ENCODE results near the gene FGD3. TPM values are rescaled to one million over a fixed set of nuclear protein-coding genes. Genes with fewer than 3 reads are reported as not detected.
A peak's percentile ranks its signal among the peaks of the same experiment; 100 is the strongest.

FGD3 gene
- total RNA-seq, 1 experiment from 2014 or later = 0.65 TPM

DNA sequence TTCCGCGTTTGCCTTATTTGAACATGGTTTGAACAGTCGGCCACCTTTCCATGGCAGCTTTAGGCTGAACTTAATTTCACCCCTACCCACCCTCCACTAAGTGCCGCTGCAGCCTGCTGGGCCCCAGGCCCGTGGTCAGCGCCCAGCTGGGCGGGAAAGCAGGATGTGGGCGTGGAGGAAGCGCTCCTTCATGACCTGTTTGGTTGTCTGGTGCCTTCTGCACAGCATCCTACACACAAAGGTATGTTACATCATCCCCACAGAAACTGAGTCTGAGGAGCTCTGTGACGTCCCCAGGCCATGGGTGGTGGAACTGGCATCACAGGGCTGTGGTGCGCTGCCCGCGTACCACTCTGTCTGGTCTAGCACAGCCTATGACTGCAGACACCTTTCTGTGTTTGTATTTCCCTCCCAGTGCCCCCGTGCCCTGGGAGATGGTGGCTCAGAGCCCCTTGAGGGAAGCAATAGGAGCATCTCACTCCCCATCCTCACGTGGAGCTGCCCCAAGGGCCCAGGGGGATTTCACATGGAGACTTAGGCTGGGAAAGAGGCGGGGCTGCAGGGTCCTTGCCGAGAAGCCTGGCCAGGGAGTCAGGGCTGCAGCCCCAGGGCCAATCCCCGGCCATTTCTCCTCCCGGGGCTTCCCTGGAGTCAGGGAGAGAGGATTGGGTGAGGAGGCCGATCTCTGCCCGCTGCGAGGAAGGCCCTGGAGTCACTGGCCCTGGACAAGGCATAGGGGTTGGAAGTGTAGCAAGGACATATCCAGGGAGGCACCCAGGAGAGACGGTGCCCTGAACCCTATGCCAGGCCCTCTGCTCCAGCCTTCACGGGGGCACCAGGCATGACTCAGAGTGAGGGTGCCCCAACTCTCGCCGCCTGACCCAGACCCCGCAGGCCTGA lies 73.7 kb downstream of the FGD3 start:
- Histone ChIP-seq H3K27ac (no peak overlapping the region), H3K36me3 (no peaks in the 10 kb centered on the region), H3K27me3 (0 out of 2 replicates have a peak, but pooled peaks cover 3% of the 10 kb centered on the region), H3K4me1 (peaks cover 5% of the 10 kb centered on the region; the same call in 1 of the 2 replicates), H3K9me3 (replicated peaks) (no peaks in the 10 kb centered on the region), H3K4me3 (no peak overlapping the region)
- DNase-seq = peak in 1 of 2 experiments; percentile 29

DNA sequence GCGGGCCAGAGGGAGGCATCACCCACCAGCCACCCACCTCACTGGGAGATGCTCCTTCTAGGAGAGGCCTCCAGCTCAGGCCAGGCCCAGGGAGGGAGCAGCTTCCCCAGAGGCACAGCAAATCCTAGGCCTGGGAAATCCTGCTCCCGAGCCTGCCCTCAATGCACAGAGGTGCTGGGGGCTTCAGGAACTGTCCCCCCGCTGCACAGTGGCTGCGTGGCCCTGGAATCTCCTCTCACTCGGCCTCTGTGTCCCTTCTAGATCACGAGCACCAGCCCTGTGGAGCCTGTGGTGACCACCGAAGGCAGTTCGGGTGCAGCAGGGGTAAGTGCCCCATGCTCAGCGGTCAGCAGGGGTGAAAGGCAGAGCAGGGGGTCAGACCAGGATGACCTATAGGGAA lies 74.7 kb downstream of the FGD3 start:
- no peaks in the 10 kb centered on the region for H3K36me3 ChIP-seq
- 0 out of 2 replicates have a peak, but pooled peaks cover 3% of the 10 kb centered on the region for H3K27me3 ChIP-seq
- peaks cover 5% of the 10 kb centered on the region; the same call in 1 of the 2 replicates for H3K4me1 ChIP-seq
- no peak overlapping the region for H3K4me3 ChIP-seq
- H3K9me3 ChIP-seq (replicated peaks) = no peaks in the 10 kb centered on the region
- no peak overlapping the region for H3K27ac ChIP-seq
- no peak for DNase-seq

DNA sequence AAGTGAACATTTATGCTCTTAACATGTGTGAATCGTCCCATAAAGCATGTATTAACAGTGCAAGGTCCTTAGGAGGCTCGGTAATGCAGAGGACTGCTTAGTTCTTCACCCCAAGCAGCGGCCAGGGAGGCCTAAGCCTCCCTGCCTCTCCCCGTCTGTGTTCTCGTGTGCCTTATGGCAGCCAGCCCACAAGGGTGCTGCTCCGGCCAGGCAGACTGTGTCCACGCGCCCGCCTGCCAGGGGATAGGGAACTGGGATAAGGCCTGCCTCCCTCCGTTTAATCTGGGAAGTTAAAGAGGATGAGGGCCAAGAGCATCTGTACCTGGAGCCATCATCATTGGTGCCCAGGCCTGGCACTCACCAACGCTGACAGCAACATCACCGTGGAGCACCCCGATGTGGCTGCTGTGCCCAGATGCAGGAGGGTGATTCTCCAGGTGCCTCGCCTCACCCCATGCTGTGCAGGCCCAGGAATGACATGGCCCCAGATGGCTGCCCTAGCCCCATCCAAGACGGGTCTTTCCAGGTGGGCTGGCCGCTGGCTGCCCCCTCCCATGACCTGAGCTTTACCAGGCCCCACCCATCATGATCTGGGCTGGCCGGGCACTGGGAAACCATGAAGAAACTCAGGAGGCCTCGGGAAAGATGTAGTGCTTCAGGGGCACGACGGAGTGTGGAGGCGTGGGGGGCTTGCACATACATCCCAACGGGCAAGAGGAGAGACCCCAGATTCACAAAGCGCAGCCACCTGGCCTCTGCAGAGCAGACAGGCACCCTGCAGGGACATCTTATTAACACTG lies 75.6 kb downstream of the FGD3 start:
- Histone ChIP-seq H3K4me3 (no peak overlapping the region), H3K36me3 (no peaks in the 10 kb centered on the region), H3K27ac (no peak overlapping the region), H3K4me1 (peaks cover 5% of the 10 kb centered on the region; the same call in 1 of the 2 replicates), H3K9me3 (replicated peaks) (no peaks in the 10 kb centered on the region), H3K27me3 (0 out of 2 replicates have a peak, but pooled peaks cover 3% of the 10 kb centered on the region)
- no peak for DNase-seq

DNA sequence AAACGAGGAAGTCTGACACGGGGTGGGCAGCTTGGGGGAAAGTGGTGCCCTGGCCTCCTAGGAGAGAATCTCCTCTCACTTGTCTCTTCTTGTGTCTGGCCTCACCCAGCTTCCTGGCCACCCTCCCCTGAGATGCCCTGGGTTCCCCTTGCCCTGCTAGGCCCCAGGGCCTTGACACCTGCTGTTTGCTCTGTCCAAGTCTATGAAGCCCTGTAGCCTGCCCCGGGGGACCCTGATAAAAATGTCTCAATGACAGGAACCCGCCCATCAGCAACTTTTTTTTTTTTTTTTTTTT lies 76.1 kb downstream of the FGD3 start:
- Histone ChIP-seq H3K36me3 (no peaks in the 10 kb centered on the region), H3K27ac (no peak overlapping the region), H3K4me1 (peaks cover 5% of the 10 kb centered on the region; the same call in 1 of the 2 replicates), H3K4me3 (no peak overlapping the region), H3K9me3 (replicated peaks) (no peaks in the 10 kb centered on the region), H3K27me3 (0 out of 2 replicates have a peak, but pooled peaks cover 3% of the 10 kb centered on the region)
- no peak for DNase-seq

DNA sequence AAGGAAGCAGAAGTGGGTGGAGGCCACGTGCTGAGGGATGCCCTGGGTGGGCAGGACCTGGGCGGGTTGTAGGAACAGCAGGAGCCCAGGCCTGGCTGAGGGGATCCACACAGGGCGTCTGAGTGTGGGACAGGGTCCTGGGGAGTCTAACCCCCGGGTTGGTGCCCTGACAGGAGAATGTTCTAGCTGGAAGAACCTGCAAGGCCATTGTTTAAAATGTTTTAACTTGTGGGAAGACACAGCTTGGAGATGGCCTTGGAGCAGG lies 77.3 kb downstream of the FGD3 start:
- Histone ChIP-seq H3K4me1 (peaks cover 5% of the 10 kb centered on the region; the same call in 1 of the 2 replicates), H3K9me3 (replicated peaks) (no peaks in the 10 kb centered on the region), H3K36me3 (no peaks in the 10 kb centered on the region), H3K27me3 (0 out of 2 replicates have a peak, but pooled peaks cover 3% of the 10 kb centered on the region), H3K4me3 (no peak overlapping the region), H3K27ac (no peak overlapping the region)
- DNase-seq = no peak

DNA sequence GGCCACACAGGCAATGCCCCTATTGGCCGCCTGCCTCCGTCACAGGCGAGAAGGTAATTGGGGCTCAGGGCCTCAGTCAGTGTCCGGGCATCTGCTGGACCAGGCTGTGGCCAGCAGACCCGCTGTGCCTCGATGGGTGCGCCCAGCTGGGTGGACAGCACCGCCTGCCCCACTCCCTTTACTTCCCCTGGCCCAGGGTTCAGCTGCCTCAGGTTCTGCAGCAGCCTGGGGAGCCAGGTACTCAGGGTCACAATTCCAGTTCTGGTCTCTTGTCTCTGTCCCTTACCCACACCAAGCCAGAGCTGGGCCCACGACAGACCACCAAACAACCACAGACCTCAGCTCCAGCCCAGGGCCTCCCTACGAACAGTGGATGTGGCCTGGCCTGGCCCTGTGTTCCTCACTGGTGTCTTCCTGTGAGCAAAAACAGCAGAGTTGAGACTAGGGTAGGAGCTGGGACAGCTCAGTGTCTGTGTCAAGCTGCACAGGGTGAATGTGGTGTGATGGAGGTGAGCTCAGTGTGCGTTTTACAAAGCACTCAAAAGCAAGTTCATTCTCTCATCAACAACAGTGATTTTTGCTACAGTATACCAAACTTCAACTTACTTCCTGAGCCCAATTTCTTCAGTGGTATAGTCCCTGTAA lies 77.8 kb downstream of the FGD3 start:
- no peak for DNase-seq
- H3K4me1 ChIP-seq = peaks cover 5% of the 10 kb centered on the region; the same call in 1 of the 2 replicates
- H3K4me3 ChIP-seq = no peak overlapping the region
- no peaks in the 10 kb centered on the region for H3K9me3 ChIP-seq (replicated peaks)
- no peak overlapping the region for H3K27ac ChIP-seq
- H3K36me3 ChIP-seq = no peaks in the 10 kb centered on the region
- H3K27me3 ChIP-seq = 0 out of 2 replicates have a peak, but pooled peaks cover 3% of the 10 kb centered on the region

DNA sequence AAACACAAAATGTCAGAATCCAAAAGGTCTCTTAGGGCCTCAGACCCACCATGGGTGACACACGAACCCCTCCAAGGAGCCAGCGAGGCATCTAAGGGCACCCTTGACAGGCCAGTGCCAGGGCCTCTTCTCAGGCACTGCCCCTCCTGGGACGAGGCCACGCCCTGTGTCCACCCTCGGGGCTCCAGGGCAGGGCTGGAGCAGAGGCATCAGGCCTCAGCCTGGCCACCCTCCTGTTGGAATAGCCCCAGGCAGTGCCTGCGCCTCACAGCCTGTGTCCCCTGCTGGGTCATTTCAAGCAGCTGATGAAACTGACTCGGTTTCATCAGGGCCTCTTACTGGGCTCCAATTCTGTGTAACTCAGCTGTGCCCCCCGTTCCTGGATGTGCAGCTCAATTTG lies 78.4 kb downstream of the FGD3 start:
- no peak overlapping the region for H3K27ac ChIP-seq
- H3K9me3 ChIP-seq (replicated peaks) = no peaks in the 10 kb centered on the region
- H3K4me3 ChIP-seq = no peak overlapping the region
- 0 out of 2 replicates have a peak, but pooled peaks cover 3% of the 10 kb centered on the region for H3K27me3 ChIP-seq
- 0 out of 2 replicates have a peak, but pooled peaks cover under 1% of the 10 kb centered on the region for H3K4me1 ChIP-seq
- DNase-seq = peak in 1 of 2 experiments; percentile 52
- no peaks in the 10 kb centered on the region for H3K36me3 ChIP-seq

DNA sequence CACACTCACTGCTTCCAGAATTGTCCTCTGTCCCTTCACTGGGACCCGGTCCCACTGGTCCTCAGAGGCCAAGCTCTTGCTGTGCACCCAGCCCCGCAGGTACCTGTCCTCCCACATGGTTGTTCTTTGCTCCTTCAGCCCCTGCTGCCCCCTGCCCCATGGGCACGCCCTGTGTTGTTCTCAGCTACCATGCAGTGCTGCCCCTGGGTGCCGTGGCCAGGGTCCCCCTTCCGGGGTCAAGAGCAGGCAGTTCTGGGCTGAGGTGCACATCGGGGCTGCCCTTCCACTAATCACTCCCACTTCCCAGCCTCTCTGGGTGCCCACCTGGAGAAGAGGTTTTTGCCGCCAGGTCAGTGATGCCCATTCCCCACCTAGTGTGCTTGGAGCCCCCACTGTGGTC lies 79.3 kb downstream of the FGD3 start:
- no peak overlapping the region for H3K4me3 ChIP-seq
- DNase-seq = no peak
- H3K4me1 ChIP-seq = no peaks in the 10 kb centered on the region
- H3K27me3 ChIP-seq = peaks cover 3% of the 10 kb centered on the region; the same call in 1 of the 2 replicates
- H3K36me3 ChIP-seq = no peaks in the 10 kb centered on the region
- no peaks in the 10 kb centered on the region for H3K9me3 ChIP-seq (replicated peaks)
- no peak overlapping the region for H3K27ac ChIP-seq

DNA sequence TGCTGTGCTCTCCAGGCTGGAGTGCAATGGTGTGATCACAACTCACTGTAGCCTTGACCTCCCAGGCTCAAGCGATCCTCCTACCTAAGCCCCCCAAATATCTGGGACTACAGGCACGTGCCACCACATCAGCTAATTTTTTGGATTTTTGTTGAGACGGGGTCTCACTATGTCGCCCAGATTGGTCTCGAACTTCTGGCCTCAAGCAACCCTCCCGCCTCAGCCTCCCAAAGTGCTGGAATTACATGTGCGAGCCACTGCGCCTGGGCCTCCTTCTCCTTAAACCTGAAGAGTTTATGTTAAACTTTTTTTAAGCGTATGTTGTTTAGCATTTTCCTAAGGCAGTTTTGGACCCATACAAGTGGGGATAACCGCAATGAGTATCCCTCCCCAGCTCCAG lies 80.4 kb downstream of the FGD3 start:
- no peaks in the 10 kb centered on the region for H3K36me3 ChIP-seq
- no peaks in the 10 kb centered on the region; the same call in 1 of the 2 replicates for H3K27me3 ChIP-seq
- no peak overlapping the region for H3K27ac ChIP-seq
- no peak for DNase-seq
- H3K4me1 ChIP-seq = peaks cover 2% of the 10 kb centered on the region
- H3K9me3 ChIP-seq (replicated peaks) = no peaks in the 10 kb centered on the region
- no peak overlapping the region for H3K4me3 ChIP-seq

DNA sequence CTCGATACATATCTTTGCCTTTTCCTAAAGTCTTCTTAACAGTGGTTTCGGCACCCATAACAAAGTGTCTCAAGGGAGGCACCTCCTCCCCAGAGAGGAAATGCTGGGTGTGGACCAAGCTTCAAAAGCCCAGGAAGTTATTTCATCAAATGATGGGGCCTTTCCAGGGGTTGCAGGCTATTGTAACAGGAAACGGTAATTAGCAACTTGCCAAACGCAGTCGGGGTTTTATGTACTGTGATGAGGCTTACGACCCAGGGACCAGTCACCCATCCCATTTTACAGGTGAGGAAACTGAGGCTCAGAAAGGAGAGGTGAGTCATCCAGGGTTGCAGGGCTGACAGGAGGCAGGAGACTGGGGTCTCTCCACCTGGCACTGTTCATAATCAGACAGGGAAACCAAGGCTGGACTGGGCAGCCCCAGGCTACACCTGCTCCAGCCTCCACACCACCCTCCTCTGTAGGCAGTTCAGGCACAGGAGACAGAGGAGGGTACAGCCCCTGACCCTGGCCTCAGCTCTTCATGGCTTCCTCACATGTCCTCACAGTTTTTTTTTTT lies 81.2 kb downstream of the FGD3 start:
- DNase-seq = no peak
- Histone ChIP-seq H3K27ac (no peak overlapping the region), H3K36me3 (no peaks in the 10 kb centered on the region), H3K9me3 (replicated peaks) (no peaks in the 10 kb centered on the region), H3K27me3 (no peaks in the 10 kb centered on the region; the same call in 1 of the 2 replicates), H3K4me3 (no peak overlapping the region), H3K4me1 (peaks cover 9% of the 10 kb centered on the region)

DNA sequence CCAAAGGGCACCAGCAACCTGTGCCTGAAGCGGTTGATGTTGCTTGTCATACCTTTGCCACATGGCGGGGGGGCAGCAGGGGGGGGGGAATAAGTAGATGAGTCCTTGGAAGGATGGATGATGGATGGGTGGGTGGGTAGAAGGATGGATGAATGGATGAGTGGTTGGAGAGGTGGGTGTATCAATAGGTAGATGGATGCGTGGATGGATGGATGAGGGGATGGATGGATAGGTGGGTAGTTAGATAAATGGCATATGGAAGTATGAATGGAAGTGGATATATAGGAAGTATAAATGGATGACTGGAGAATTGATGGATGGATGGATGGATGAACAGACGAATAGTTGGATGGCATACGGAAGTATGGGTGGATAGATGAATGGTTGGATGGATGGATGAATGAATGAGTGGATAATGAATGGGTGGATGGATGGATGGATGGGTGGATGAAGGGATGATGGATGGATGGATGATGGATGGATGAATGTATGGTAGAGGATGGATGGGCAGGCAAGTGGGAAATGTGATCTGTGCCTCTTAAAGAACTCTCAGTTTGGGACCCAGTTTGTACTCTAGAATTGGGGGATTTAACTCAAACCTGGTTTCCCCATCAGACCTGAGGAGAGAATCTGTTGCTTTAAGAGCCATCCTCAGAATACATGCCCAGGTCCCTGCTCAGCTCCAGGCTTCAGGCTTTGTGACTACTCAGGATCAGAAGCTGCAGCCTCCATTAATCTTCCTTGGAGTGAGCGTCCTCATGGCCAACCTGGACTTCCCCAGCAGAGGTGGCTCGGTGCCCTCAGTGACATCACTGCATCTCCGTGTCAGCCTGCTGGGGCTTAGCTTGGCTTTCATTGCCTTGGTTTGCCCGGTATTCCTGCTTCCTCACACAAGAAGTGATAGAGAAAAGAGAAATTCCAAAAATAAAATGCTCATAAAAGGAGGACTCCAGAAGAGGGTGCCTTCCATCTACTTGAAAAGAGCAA lies 83.6 kb downstream of the FGD3 start:
- H3K4me1 ChIP-seq = peaks cover 13% of the 10 kb centered on the region
- no peak overlapping the region for H3K4me3 ChIP-seq
- no peak overlapping the region for H3K27ac ChIP-seq
- H3K27me3 ChIP-seq = no peaks in the 10 kb centered on the region; the same call in 1 of the 2 replicates
- DNase-seq = no peak
- H3K9me3 ChIP-seq (replicated peaks) = no peaks in the 10 kb centered on the region
- H3K36me3 ChIP-seq = no peaks in the 10 kb centered on the region

DNA sequence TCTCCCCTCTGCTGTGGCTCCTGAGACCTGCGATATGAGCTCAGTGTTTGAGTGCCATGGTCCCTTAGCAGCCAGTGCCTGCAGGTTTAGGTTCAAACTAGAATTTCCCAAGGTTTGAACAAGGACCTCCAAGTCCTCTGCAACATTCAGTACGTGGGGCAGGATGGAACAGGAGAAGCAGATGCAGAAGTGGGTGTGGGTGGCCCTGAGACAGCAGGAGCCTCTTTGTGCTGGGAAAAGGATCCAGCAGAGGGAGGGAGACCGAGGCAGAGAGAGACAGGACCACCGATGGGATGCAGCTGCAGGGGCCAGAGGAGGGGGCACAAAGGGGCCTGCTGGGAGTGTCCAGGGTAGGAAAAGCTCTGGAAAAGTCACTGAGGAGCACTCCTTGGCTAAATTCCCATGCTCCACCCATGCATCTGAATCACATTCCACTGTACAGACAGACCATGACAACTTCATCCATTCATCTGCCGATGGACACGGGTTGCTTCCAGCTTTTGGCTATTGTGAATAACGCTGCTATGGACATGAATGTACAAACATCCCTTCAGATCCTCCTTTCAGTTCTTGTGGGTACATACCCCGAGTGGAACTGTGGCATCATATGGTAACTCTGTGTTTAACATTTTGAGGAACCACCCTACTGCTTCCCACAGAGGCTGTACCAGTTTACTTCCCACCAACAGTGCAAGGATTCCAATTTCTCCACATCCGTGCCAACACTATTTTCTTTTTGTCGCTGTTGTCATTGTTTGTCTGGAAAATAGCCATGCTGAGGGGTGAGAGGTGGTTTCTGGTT lies 84.5 kb downstream of the FGD3 start:
- Histone ChIP-seq H3K9me3 (replicated peaks) (no peaks in the 10 kb centered on the region), H3K27ac (no peak overlapping the region), H3K4me3 (no peak overlapping the region), H3K27me3 (no peaks in the 10 kb centered on the region; the same call in 1 of the 2 replicates), H3K4me1 (peaks cover 13% of the 10 kb centered on the region), H3K36me3 (no peaks in the 10 kb centered on the region)
- no peak for DNase-seq

DNA sequence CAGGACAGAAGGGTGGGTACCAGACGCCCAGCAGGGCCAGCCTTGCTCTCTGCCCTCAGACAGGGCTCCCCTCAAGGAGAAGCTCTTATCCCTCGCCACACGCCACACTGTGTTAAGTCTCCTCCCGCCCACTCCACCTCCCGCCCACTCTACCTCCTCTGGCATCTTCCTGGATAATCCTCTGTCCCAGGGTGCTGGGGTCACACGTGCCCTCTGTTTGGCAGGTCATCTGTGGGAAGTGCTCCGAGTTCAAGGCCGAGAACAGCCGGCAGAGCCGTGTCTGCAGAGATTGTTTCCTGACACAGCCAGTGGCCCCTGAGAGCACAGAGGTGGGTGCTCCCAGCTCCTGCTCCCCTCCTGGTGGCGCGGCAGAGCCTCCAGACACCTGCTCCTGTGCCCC lies 85.2 kb downstream of the FGD3 start:
- no peak overlapping the region; the same call in 1 of the 2 replicates for H3K27ac ChIP-seq
- no peak overlapping the region for H3K4me3 ChIP-seq
- DNase-seq = no peak
- H3K4me1 ChIP-seq = peaks cover 13% of the 10 kb centered on the region
- H3K27me3 ChIP-seq = no peaks in the 10 kb centered on the region; the same call in 1 of the 2 replicates
- H3K36me3 ChIP-seq = no peaks in the 10 kb centered on the region
- H3K9me3 ChIP-seq (replicated peaks) = no peaks in the 10 kb centered on the region
